GM19397 (cell line): Measurements from ENCODE around the gene MPP2.

ENCODE experiments used
- ATAC-seq: cut with Tn5 transposase; IDR thresholded peaks from one replicate; pipeline ENCODE4 v1.9.1; 2021; ENCODE audit warnings: mild to moderate bottlenecking, moderate library complexity; ENCODE audit not compliant: unreplicated experiment

MPP2 gene

GRCh38 chr17:43825567-43825966 is 81.8 kb downstream of the MPP2 start:
- ATAC-seq = no peak
